ENCODE results near the gene MRPL10.

- TF ChIP-seq EP300 (IDR thresholded peaks at IDR 0.05) (no peak), CTCF (IDR thresholded peaks at IDR 0.05) (no peak), POLR2A (IDR thresholded peaks at IDR 0.05) (no peak), POLR2AphosphoS5 (IDR thresholded peaks at IDR 0.05) (no peak)
Measured at GRCh38 chr17:47815106-47815918, 16.0 kb downstream of the MRPL10 start.

All from gastroesophageal sphincter (tissue), 3 donors.